H1 (cell line): Measurements from ENCODE around the gene OLIG2. TPM values are rescaled to one million over a fixed set of nuclear protein-coding genes. Genes with fewer than 3 reads are reported as not detected.

Source experiments
- CTCF ChIA-PET: fragments of 300-600 bp; sonication (Branson Sonifier 250); formaldehyde crosslinking; loops from one replicate; lab custom pipeline; 2021; ENCODE audit not compliant: partially characterized antibody; lab: Charles Lee
- POLR2A ChIA-PET: fragments of 300-600 bp; sonication (Branson Sonifier 250); formaldehyde crosslinking; loops from one replicate; lab custom pipeline; 2021; ENCODE audit warnings: inconsistent platforms; ENCODE audit not compliant: partially characterized antibody; lab: Charles Lee
- DNase-seq, 2 experiments: peaks; one replicate each; pipeline versions ENCODE4 v3.0.0 to v3.0.0-alpha.2; 2010 to 2022; ENCODE audit warnings: low spot score in 2 of 2, low read depth in 1 of 2, mixed read lengths in 1 of 2
- FAIRE-seq: peaks from 2 replicates; lab custom pipeline; 2011; peaks lifted over from hg19 to GRCh38; lab: Jason Lieb, UNC
- H2AFZ ChIP-seq: 2 replicates; pipeline ENCODE4 v1.8.1; 2012; ENCODE audit warnings: low read length, inconsistent platforms
- H2AK5ac ChIP-seq: 2 replicates; pipeline ENCODE4 v1.6.1; 2013; ENCODE audit warnings: low read depth, low read length
- H2BK120ac ChIP-seq: replicated peaks from 2 replicates; pipeline ENCODE3; 2013; ENCODE audit warnings: low read depth, low read length, inconsistent platforms
- H2BK12ac ChIP-seq: 2 replicates; pipeline ENCODE4 v1.6.1; 2013; ENCODE audit warnings: low read depth, low read length
- H2BK15ac ChIP-seq: 2 replicates; pipeline ENCODE4 v1.6.1; 2013; ENCODE audit warnings: low read length
- H2BK20ac ChIP-seq: 2 replicates; pipeline ENCODE4 v1.6.1; 2013; ENCODE audit warnings: low read length
- H2BK5ac ChIP-seq: 2 replicates; pipeline ENCODE4 v1.6.1; 2013; ENCODE audit warnings: low read depth, low read length
- H3K14ac ChIP-seq: 2 replicates; pipeline ENCODE4 v1.6.1; 2013; ENCODE audit warnings: inconsistent platforms; ENCODE audit not compliant: insufficient read length
- H3K18ac ChIP-seq: 2 replicates; pipeline ENCODE4 v1.6.1; 2013; ENCODE audit warnings: low read length; ENCODE audit errors: extremely low read depth
- H3K23ac ChIP-seq: 2 replicates; pipeline ENCODE4 v1.6.1; 2013; ENCODE audit warnings: inconsistent platforms; ENCODE audit not compliant: insufficient read length
- H3K23me2 ChIP-seq: 2 replicates; pipeline ENCODE4 v1.6.1; 2013; ENCODE audit warnings: low read depth, low read length
- H3K27ac ChIP-seq: 2 replicates; pipeline ENCODE4 v1.6.1; 2011; ENCODE audit warnings: low read depth, low read length, inconsistent platforms
- H3K27me3 ChIP-seq, 4 experiments: replicated peaks in 1 of 4; 1 replicate in 1 of 4; 2 replicates in 3 of 4; pipeline versions ENCODE4 v1.6.1 to v1.8.1; 2011 to 2013; ENCODE audit warnings: low read length in 3 of 4, mild to moderate bottlenecking in 3 of 4, inconsistent platforms in 2 of 4, mixed read lengths in 2 of 4, moderate library complexity in 1 of 4; ENCODE audit not compliant: control insufficient read depth in 3 of 4, insufficient read depth in 3 of 4; ENCODE audit errors: extremely low read depth in 1 of 4
- H3K36me3 ChIP-seq, 4 experiments: 2 replicates each; pipeline versions ENCODE4 v1.6.1 to v1.8.1; 2011 to 2013; ENCODE audit warnings: mild to moderate bottlenecking in 4 of 4, low read length in 3 of 4, moderate library complexity in 2 of 4, control low read depth in 1 of 4, inconsistent platforms in 1 of 4; ENCODE audit not compliant: insufficient read depth in 4 of 4, control insufficient read depth in 2 of 4
- H3K4ac ChIP-seq: replicated peaks from 2 replicates; pipeline ENCODE3; 2013; ENCODE audit warnings: low read length, low read depth, mixed read lengths, inconsistent platforms; ENCODE audit not compliant: insufficient read length
- H3K4me1 ChIP-seq, 4 experiments: replicated peaks in 1 of 4; 1 replicate in 1 of 4; 2 replicates in 3 of 4; pipeline versions ENCODE4 v1.6.1 to v1.8.1; 2011 to 2013; ENCODE audit warnings: low read length in 3 of 4, inconsistent platforms in 2 of 4, mixed read lengths in 1 of 4; ENCODE audit not compliant: insufficient read depth in 4 of 4, control insufficient read depth in 3 of 4
- H3K4me2 ChIP-seq, 2 experiments: 2 replicates each; pipeline versions ENCODE4 v1.6.1 to v1.8.1; 2011 to 2013; ENCODE audit warnings: low read depth in 2 of 2, low read length in 2 of 2, control low read depth in 1 of 2, inconsistent platforms in 1 of 2, mild to moderate bottlenecking in 1 of 2; ENCODE audit not compliant: insufficient read depth in 1 of 2
- H3K4me3 ChIP-seq, 4 experiments: fragments of 200-600, 300-600 bp in 1 of 4; sonication (generic), shearing (Covaris generic), sonication (Bioruptor Twin) in 1 of 4; 2 replicates each; pipeline versions ENCODE4 v1.5.1 to v1.8.1; 2011 to 2016; ENCODE audit warnings: low read length in 4 of 4, low read depth in 3 of 4, control low read depth in 2 of 4, inconsistent platforms in 2 of 4, mild to moderate bottlenecking in 2 of 4, mixed read lengths in 1 of 4, moderate library complexity in 1 of 4; ENCODE audit not compliant: insufficient read depth in 2 of 4; ENCODE audit errors: extremely low read depth in 1 of 4
- H3K56ac ChIP-seq: replicated peaks from 2 replicates; pipeline ENCODE3; 2013; ENCODE audit warnings: low read depth, mild to moderate bottlenecking, mixed read lengths, low read length, inconsistent platforms; ENCODE audit not compliant: insufficient read length
- H3K79me1 ChIP-seq: 2 replicates; pipeline ENCODE4 v1.6.1; 2013; ENCODE audit warnings: low read depth, low read length, control low read depth
- H3K79me2 ChIP-seq, 2 experiments: 2 replicates each; pipeline versions ENCODE4 v1.6.1 to v1.8.1; 2012 to 2013; ENCODE audit warnings: low read length in 2 of 2, mild to moderate bottlenecking in 2 of 2, inconsistent platforms in 1 of 2; ENCODE audit not compliant: insufficient read depth in 2 of 2, control insufficient read depth in 1 of 2
- H3K9ac ChIP-seq, 4 experiments: replicated peaks in 1 of 4; 1 replicate in 1 of 4; 2 replicates in 3 of 4; pipeline versions ENCODE4 v1.6.1 to v1.8.1; 2011 to 2013; ENCODE audit warnings: low read depth in 3 of 4, low read length in 3 of 4, control low read depth in 2 of 4, mild to moderate bottlenecking in 2 of 4, moderate library complexity in 2 of 4, inconsistent platforms in 1 of 4; ENCODE audit errors: extremely low read depth in 1 of 4
- H3K9me3 ChIP-seq, 2 experiments: 2 replicates each; pipeline versions ENCODE4 v1.6.1 to v1.8.1; 2012 to 2013; ENCODE audit warnings: mild to moderate bottlenecking in 2 of 2, moderate library complexity in 2 of 2, control low read depth in 1 of 2, inconsistent platforms in 1 of 2, low read depth in 1 of 2, low read length in 1 of 2, mixed read lengths in 1 of 2; ENCODE audit not compliant: insufficient read depth in 2 of 2
- H4K20me1 ChIP-seq, 2 experiments: replicated peaks in 1 of 2; 2 replicates each; pipeline versions ENCODE3 to v1.8.1; 2011 to 2013; ENCODE audit warnings: inconsistent platforms in 2 of 2, low read length in 2 of 2, mild to moderate bottlenecking in 1 of 2; ENCODE audit not compliant: insufficient read depth in 2 of 2, control insufficient read depth in 1 of 2
- H4K5ac ChIP-seq: 2 replicates; pipeline ENCODE4 v1.6.1; 2013; ENCODE audit warnings: low read length, low read depth, mixed read lengths, inconsistent platforms; ENCODE audit not compliant: insufficient read length
- H4K8ac ChIP-seq: 2 replicates; pipeline ENCODE4 v1.8.0; 2013; ENCODE audit warnings: mild to moderate bottlenecking, moderate library complexity, low read length, inconsistent platforms; ENCODE audit not compliant: insufficient read depth; ENCODE audit errors: extremely low read depth
- H4K91ac ChIP-seq: replicated peaks from 2 replicates; pipeline ENCODE3; 2013; ENCODE audit warnings: low read length, mixed read lengths, inconsistent platforms; ENCODE audit not compliant: insufficient read length
- EGR1 ChIP-seq: IDR thresholded peaks from 2 replicates; pipeline ENCODE4 v1.6.1; 2011; ENCODE audit warnings: low read depth, low read length, borderline replicate concordance
- JUND ChIP-seq: IDR thresholded peaks from 2 replicates; pipeline ENCODE4 v1.6.1; 2011; ENCODE audit warnings: mild to moderate bottlenecking, improper control_type of control experiment, low read length
- RFX5 ChIP-seq: IDR thresholded peaks from 2 replicates; pipeline ENCODE4 v1.6.1; 2011; ENCODE audit warnings: low read depth, low read length, improper control_type of control experiment, borderline replicate concordance
- SP4 ChIP-seq: IDR thresholded peaks from 2 replicates; pipeline ENCODE4 v1.6.1; 2012; ENCODE audit warnings: low read length, inconsistent platforms
- TAF7 ChIP-seq: optimal IDR thresholded peaks from 2 replicates; pipeline ENCODE3; 2011; ENCODE audit warnings: low read depth, mild to moderate bottlenecking, inconsistent platforms, low read length, moderate library complexity, borderline replicate concordance
- WGBS, 2 experiments: shearing (Covaris generic) in 1 of 2; methylation state at CpG; one replicate each; pipeline versions ENCODE4 v1.1.6 to v1.1.7; 2013 to 2015; ENCODE audit warnings: low lambda C conversion rate in 2 of 2, mixed read lengths in 2 of 2, inconsistent platforms in 1 of 2, low coverage in 1 of 2, missing lambda C conversion rate in 1 of 2; ENCODE audit not compliant: insufficient replicate concordance in 2 of 2, insufficient coverage in 1 of 2, insufficient read length in 1 of 2; ENCODE audit errors: extremely low coverage in 1 of 2, missing lambda C conversion rate in 1 of 2; 5-methylcytosine and 5-hydroxymethylcytosine counted together
- polyA plus RNA-seq, 7 experiments: library from polyadenylated mRNA; depleted of rRNA in 3 of 7; stranded (reverse) in 5 of 7; unstranded in 2 of 7; fragments of >200 nt in 5 of 7; fragments of 200-250 nt in 2 of 7; gene quantifications; 1 replicate in 5 of 7; 2 replicates in 1 of 7; 4 replicates in 1 of 7; pipeline versions ENCODE4 v1.2.1 to v1.2.3, GENCODE V29; 2011 to 2013; ENCODE audit warnings: missing spikeins in 2 of 7, mixed read lengths in 2 of 7
- total RNA-seq: library from RNA; stranded (reverse); fragmentation: NEBNext Ultra II Directional; extraction: Animal tissue kit (Norgen Biotek cat#: 25700); gene quantifications from 2 replicates; pipeline ENCODE4 v1.2.1, GENCODE V29; 2021

Gene OLIG2
- total and polyA plus RNA-seq, 2 of the 8 experiments (the other 6 are each of a cell fraction or from before 2014, with no cell fraction given): 0.79 TPM; not detected in 1

GRCh38 chr21:33067457-33067856 is 41.7 kb downstream of the OLIG2 start:
- Histone ChIP-seq H2BK15ac (no peak overlapping the region), H3K9ac (no peak overlapping the region), H3K79me2 (no peaks in the 10 kb centered on the region), H3K4me3 (no peak overlapping the region), H2BK20ac (no peak overlapping the region), H3K79me1 (no peaks in the 10 kb centered on the region), H3K27ac (no peak overlapping the region), H3K56ac (no peak overlapping the region), H4K20me1 (peaks cover 0 to 6% of the 10 kb centered on the region in 2 experiments), H2AK5ac (no peak overlapping the region), H3K36me3 (no peaks in the 10 kb centered on the region; a peak in 1 of 8 replicates), H2AFZ (no peak overlapping the region), H3K23ac (no peak overlapping the region), H3K18ac (no peak overlapping the region), H3K4me2 (no peak overlapping the region), H3K14ac (no peak overlapping the region), H4K8ac (no peak overlapping the region), H2BK5ac (no peak overlapping the region), H3K27me3 (peaks cover 34 to 90% (median 81%) of the 10 kb centered on the region in 4 experiments), H3K23me2 (peaks cover 13% of the 10 kb centered on the region; the same call in 1 of the 2 replicates), H2BK120ac (no peak overlapping the region), H4K91ac (no peak overlapping the region), H4K5ac (no peak overlapping the region), H3K4ac (no peak overlapping the region), H3K9me3 (0 out of 4 replicates have a peak, but pooled peaks cover 0 to 3% of the 10 kb centered on the region in 2 experiments), H2BK12ac (no peak overlapping the region), H3K4me1 (peaks cover 1 to 19% (median 9%) of the 10 kb centered on the region in 4 experiments)
- DNase-seq (no peak), FAIRE-seq (no peak)
- POLR2A ChIA-PET: interaction anchor here (0.8 kb wide), 1 partner anchor 45 kb away, joined by 4 read pairs; no protein-coding TSS in a partner anchor
- CTCF ChIA-PET: interaction anchor here (1.5 kb wide), 1 partner anchor 44 kb away, joined by 4 read pairs; no protein-coding TSS in a partner anchor
- TF ChIP-seq SP4 (no peak), EGR1 (no peak), RFX5 (no peak), TAF7 (no peak), JUND (no peak)
- 75% methylated on average over 4 of the region's 4 CpGs; no CpG with 5 or more reads in 1 of the 2 experiments for WGBS, 2 experiments
